ENCODE measurements around the gene CDC42BPG.

CDC42BPG gene

GRCh38 chr11:64862987-64863390 lies 18.5 kb upstream of the CDC42BPG start (continued):
- no peak for TF ChIP-seq ZNF660 (tag by site-specific recombination; IDR thresholded peaks at IDR 0.05)

DNA sequence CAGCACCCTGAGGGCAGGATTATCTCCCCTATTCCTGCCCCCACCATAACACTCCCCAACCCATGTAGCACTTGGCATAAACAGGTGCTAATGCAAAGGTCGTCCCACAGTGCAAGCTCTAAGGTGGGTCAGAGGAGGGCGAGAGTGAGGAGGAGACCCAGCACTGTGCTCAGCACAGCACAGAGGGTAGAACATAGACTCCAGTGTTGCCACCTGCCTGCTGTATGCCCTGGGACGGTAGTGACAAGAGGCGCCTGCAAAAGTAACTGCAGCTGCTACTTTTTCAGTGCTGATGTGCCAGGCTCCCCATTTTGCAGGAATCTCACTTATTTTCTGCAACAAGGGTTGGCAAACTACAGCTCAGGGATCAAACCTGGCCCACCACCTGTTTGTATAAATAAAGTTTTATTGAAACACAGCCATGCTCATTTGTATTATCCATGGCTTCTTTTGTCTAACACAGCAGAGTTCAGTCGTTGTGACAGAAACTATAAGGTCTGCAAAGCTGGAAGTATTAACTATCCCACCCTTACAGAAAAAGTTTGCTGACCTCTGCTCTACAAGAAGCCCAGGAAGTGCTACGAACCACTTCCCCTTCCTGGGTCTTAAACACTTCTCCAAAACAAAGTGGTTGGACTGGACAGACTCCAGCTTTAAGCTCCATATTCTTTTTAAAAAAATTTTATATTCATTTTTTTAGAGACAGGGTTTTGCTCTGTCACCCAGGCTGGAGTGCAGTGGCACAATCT lies 16.9 kb upstream of the CDC42BPG start:
- H3K4me1 ChIP-seq (ENCODE audit: control insufficient read depth, insufficient read depth, low read length): no peaks in the 10 kb centered on the region
- CTCF ChIA-PET: interaction anchor here (0.9 to 2.7 kb wide), 6 partner anchors 8 to 173 kb away, joined by 3 to 12 read pairs (median 6); no protein-coding TSS in a partner anchor
- no peak overlapping the region for H3K27ac ChIP-seq (ENCODE audit: extremely low read depth, low read depth, low read length)
- H3K36me3 ChIP-seq (ENCODE audit: control insufficient read depth in 2 of 2, insufficient read depth in 1 of 2, low read length in 2 of 2): peaks cover 0 to 18% of the 10 kb centered on the region in 2 experiments; a peak in 1 of 3 replicates
- H3K9me3 ChIP-seq (ENCODE audit: control insufficient read depth, insufficient read depth, low read depth, low read length): no peaks in the 10 kb centered on the region
- H3K4me3 ChIP-seq (ENCODE audit: low read depth, low read length): no peak overlapping the region
- TF ChIP-seq ZNF184 (tag by site-specific recombination; IDR thresholded peaks at IDR 0.05) (no peak), ZNF248 (tag by site-specific recombination; IDR thresholded peaks at IDR 0.05) (no peak), ZNF501 (tag by site-specific recombination; IDR thresholded peaks at IDR 0.05) (no peak), ZNF175 (tag by site-specific recombination; IDR thresholded peaks at IDR 0.05) (no peak), ZNF777 (tag by site-specific recombination; IDR thresholded peaks at IDR 0.05; ENCODE audit: borderline replicate concordance) (no peak), HOXC10 (CRISPR knock-in tag; IDR thresholded peaks at IDR 0.05) (no peak), ZFP41 (tag by site-specific recombination; IDR thresholded peaks at IDR 0.05; ENCODE audit: borderline replicate concordance) (no peak), GLIS2 (tag by site-specific recombination; IDR thresholded peaks at IDR 0.05) (no peak), ZNF140 (tag by site-specific recombination; IDR thresholded peaks at IDR 0.05) (no peak), ZBTB10 (tag by site-specific recombination; IDR thresholded peaks at IDR 0.05) (no peak), SCRT1 (tag by site-specific recombination; IDR thresholded peaks at IDR 0.05; ENCODE audit: borderline replicate concordance) (no peak), ZBTB26 (tag by site-specific recombination; optimal IDR thresholded peaks at IDR 0.05) (no peak), ZNF354C (tag by site-specific recombination; IDR thresholded peaks at IDR 0.05; ENCODE audit: borderline replicate concordance, low read depth) (no peak), ZNF658 (tag by site-specific recombination; IDR thresholded peaks at IDR 0.05) (no peak), TRIM28 (IDR thresholded peaks at IDR 0.05; ENCODE audit: borderline replicate concordance, low read length) (no peak), ZNF146 (tag by site-specific recombination; IDR thresholded peaks at IDR 0.05) (no peak), ZNF529 (tag by site-specific recombination; IDR thresholded peaks at IDR 0.05; ENCODE audit: insufficient replicate concordance) (no peak), ZNF239 (tag by site-specific recombination; IDR thresholded peaks at IDR 0.05) (no peak)
- TF ChIP-seq, protein P1, sequence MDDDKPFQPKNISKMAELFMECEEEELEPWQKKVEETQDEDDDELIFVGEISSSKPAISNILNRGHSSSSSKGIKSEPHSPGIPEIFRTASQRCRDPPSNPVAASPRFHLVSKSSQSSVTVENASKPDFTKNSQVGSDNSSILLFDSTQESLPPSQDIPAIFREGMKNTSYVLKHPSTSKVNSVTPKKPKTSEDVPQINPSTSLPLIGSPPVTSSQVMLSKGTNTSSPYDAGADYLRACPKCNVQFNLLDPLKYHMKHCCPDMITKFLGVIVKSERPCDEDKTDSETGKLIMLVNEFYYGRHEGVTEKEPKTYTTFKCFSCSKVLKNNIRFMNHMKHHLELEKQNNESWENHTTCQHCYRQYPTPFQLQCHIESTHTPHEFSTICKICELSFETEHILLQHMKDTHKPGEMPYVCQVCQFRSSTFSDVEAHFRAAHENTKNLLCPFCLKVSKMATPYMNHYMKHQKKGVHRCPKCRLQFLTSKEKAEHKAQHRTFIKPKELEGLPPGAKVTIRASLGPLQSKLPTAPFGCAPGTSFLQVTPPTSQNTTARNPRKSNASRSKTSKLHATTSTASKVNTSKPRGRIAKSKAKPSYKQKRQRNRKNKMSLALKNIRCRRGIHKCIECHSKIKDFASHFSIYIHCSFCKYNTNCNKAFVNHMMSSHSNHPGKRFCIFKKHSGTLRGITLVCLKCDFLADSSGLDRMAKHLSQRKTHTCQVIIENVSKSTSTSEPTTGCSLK (tag by site-specific recombination; IDR thresholded peaks at IDR 0.05): no peak
- TF ChIP-seq, protein P2, sequence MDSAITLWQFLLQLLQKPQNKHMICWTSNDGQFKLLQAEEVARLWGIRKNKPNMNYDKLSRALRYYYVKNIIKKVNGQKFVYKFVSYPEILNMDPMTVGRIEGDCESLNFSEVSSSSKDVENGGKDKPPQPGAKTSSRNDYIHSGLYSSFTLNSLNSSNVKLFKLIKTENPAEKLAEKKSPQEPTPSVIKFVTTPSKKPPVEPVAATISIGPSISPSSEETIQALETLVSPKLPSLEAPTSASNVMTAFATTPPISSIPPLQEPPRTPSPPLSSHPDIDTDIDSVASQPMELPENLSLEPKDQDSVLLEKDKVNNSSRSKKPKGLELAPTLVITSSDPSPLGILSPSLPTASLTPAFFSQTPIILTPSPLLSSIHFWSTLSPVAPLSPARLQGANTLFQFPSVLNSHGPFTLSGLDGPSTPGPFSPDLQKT (IDR thresholded peaks at IDR 0.05; ENCODE audit: borderline replicate concordance, low read depth, low read length): no peak
- POLR2A ChIA-PET: interaction anchor here (0.6 to 1.5 kb wide), 4 partner anchors 8 to 578 kb away, joined by 3 to 5 read pairs (median 3); no protein-coding TSS in a partner anchor

Measured in HEK293 (cell line).